Esophagus muscularis mucosa (tissue), 4 donors: ENCODE data around the gene CEP135. TPM values are rescaled to one million over a fixed set of nuclear protein-coding genes. Genes with fewer than 3 reads are reported as not detected.
"Not testable (repeated sequence)": the region's sequence is repeated elsewhere in the genome, so short reads cannot be mapped to it uniquely, and the experiment has no call there.

ENCODE experiments used
- DNase-seq: peaks from one replicate; pipeline ENCODE4 v3.0.0-alpha.2; 2017; ENCODE audit errors: extremely low spot score
- H3K27ac ChIP-seq, 4 donors: fragments of 200-600 bp; sonication (generic); replicated peaks in 1 of 4; 1 replicate in 3 of 4; 2 replicates in 1 of 4; pipeline ENCODE4 v1.5.1; 2016 to 2019; ENCODE audit warnings: mild to moderate bottlenecking in 1 of 4
- H3K27me3 ChIP-seq, 4 donors: fragments of 200-600 bp; sonication (generic); one replicate each; pipeline versions ENCODE4 v1.5.1 to v1.6.0; 2016 to 2019
- H3K36me3 ChIP-seq, 4 donors: fragments of 200-600 bp; sonication (generic); one replicate each; pipeline ENCODE4 v1.5.1; 2016 to 2019
- H3K4me1 ChIP-seq, 4 donors: fragments of 200-600 bp; sonication (generic); one replicate each; pipeline ENCODE4 v1.5.1; 2016 to 2019
- H3K4me3 ChIP-seq, 4 donors: fragments of 200-600 bp; sonication (generic); 1 replicate in 2 of 4; 2 replicates in 2 of 4; pipeline ENCODE4 v1.5.1; 2016 to 2019; ENCODE audit warnings: mild to moderate bottlenecking in 4 of 4, moderate library complexity in 1 of 4
- H3K9me3 ChIP-seq, 4 donors: fragments of 200-600 bp; sonication (generic); 1 replicate in 3 of 4; 2 replicates in 1 of 4; pipeline ENCODE4 v1.5.1; 2016 to 2019
- EP300 ChIP-seq: sonication (generic); formaldehyde crosslinking; IDR thresholded peaks from one replicate; pipeline ENCODE4 v1.6.1; 2017; ENCODE audit warnings: antibody characterized with exemption
- POLR2A ChIP-seq: fragments of 450-650 bp; IDR thresholded peaks from one replicate; pipeline ENCODE4 v1.6.1; 2017; ENCODE audit warnings: antibody characterized with exemption, moderate library complexity, mild to moderate bottlenecking, low read depth
- POLR2AphosphoS5 ChIP-seq, 2 donors: sonication (generic); formaldehyde crosslinking; IDR thresholded peaks; one replicate each; pipeline ENCODE4 v1.6.1; 2017; ENCODE audit warnings: antibody characterized with exemption in 2 of 2
- WGBS: methylation state at CpG from one replicate; pipeline ENCODE4 v1.1.5; 2018; 5-methylcytosine and 5-hydroxymethylcytosine counted together
- intact Hi-C: fragments of 100-400 bp; cut with DNase I; formaldehyde crosslinking; loops from one replicate; pipeline ENCODE4 v1.15.1; 2023
- total RNA-seq, 4 donors: library from RNA; depleted of rRNA; stranded (reverse); fragments of >200 nt; gene quantifications; one replicate each; pipeline versions ENCODE4 v1.1.0 to v1.2.1, GENCODE V29; 2016
- TF ChIP-seq, protein P1 (sequence below), 3 experiments: fragments of 200-600 bp in 2 of 3; fragments of 450-650 bp in 1 of 3; sonication (generic) in 2 of 3; IDR thresholded peaks; one replicate each; pipeline ENCODE4 v1.5.1; 2017 to 2019; ENCODE audit warnings: antibody characterized with exemption in 3 of 3, mild to moderate bottlenecking in 2 of 3, moderate library complexity in 1 of 3

Gene CEP135
- total RNA-seq, 4 donors from 2014 or later, result 3.5 to 5.0 (median 3.8) TPM

DNA sequence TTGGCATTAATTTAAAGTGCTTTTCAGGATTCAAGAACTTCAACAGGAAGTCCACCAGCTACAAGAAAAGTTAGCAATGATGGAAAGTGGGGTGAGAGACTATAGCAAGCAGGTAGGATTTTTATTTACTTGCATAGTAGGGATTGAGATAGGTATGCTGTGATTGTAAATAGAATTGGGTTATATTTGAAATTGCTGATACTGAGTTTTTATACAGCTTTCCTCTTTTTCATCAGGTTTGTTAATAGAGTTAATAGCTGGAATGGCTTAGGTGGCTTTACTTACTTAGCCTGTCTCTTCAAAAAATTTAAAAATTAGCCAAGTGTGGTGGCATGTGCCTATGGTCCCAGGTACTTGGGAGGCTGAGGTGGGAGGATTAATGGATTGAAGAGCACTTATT is 10.9 kb downstream of the CEP135 start:
- intact Hi-C loops, result no loop called here
- Histone ChIP-seq H3K4me1 (no peaks in the 10 kb centered on the region), H3K4me3 (no peak overlapping the region), H3K27me3 (no peaks in the 10 kb centered on the region), H3K27ac (no peak overlapping the region), H3K36me3 (peaks cover 0 to 48% (median 25%) of the 10 kb centered on the region in 4 donors), H3K9me3 (no peaks in the 10 kb centered on the region)
- DNase-seq, result no peak
- TF ChIP-seq POLR2AphosphoS5 (IDR thresholded peaks at IDR 0.05) (no peak), EP300 (no peak), POLR2A (no peak)
- TF ChIP-seq, protein P1, sequence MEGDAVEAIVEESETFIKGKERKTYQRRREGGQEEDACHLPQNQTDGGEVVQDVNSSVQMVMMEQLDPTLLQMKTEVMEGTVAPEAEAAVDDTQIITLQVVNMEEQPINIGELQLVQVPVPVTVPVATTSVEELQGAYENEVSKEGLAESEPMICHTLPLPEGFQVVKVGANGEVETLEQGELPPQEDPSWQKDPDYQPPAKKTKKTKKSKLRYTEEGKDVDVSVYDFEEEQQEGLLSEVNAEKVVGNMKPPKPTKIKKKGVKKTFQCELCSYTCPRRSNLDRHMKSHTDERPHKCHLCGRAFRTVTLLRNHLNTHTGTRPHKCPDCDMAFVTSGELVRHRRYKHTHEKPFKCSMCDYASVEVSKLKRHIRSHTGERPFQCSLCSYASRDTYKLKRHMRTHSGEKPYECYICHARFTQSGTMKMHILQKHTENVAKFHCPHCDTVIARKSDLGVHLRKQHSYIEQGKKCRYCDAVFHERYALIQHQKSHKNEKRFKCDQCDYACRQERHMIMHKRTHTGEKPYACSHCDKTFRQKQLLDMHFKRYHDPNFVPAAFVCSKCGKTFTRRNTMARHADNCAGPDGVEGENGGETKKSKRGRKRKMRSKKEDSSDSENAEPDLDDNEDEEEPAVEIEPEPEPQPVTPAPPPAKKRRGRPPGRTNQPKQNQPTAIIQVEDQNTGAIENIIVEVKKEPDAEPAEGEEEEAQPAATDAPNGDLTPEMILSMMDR (IDR thresholded peaks at IDR 0.05), result no peak

DNA sequence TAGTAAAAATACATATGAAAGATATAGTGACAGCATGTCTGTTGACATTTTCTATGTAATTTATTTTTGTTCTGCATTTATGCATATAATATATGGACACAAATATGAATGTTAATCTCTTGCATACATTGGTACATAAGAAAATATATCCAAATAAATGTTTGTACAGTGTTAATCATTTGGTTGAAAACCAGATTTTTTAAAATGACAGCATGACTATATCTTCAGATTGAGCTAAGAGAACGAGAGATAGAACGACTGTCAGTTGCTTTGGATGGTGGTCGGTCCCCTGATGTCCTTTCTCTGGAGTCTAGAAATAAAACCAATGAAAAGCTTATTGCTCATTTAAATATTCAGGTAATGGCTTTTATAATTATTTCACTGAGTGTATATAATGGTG is 15.3 kb downstream of the CEP135 start:
- peaks cover 0 to 31% (median 13%) of the 10 kb centered on the region in 4 donors for H3K36me3 ChIP-seq
- intact Hi-C loops, result no loop called here

DNA sequence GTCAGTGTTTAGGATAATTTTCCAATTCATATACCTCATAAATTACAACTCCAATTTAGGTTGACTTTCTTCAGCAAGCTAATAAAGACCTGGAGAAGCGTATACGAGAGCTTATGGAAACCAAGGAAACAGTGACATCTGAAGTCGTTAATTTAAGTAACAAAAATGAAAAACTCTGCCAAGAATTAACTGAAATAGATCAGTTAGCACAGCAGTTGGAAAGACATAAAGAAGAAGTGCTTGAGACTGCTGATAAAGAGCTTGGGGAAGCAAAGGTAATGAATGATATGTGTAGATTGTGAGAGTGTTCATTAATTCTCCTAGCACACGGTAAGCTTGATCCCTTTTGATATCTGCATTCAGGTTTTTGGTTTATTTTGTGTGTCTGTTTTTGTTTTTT is 16.8 kb downstream of the CEP135 start:
- intact Hi-C loops, result no loop called here
- WGBS, result 83% methylated on average over 4 of the region's 4 CpGs
- peaks cover 0 to 30% (median 13%) of the 10 kb centered on the region in 4 donors for H3K36me3 ChIP-seq

More for the DNA sequence above, 15.3 kb downstream of the CEP135 start:
- Histone ChIP-seq H3K27ac (no peak overlapping the region), H3K27me3 (no peaks in the 10 kb centered on the region), H3K4me3 (no peak overlapping the region), H3K4me1 (no peaks in the 10 kb centered on the region), H3K9me3 (no peaks in the 10 kb centered on the region)
- 97% methylated on average over 3 of the region's 3 CpGs for WGBS
- DNase-seq, result no peak
- no peak for TF ChIP-seq POLR2AphosphoS5 (IDR thresholded peaks at IDR 0.05)
- TF ChIP-seq, protein P1 (IDR thresholded peaks at IDR 0.05), result no peak
- no peak for TF ChIP-seq POLR2A
- TF ChIP-seq EP300, result no peak

DNA sequence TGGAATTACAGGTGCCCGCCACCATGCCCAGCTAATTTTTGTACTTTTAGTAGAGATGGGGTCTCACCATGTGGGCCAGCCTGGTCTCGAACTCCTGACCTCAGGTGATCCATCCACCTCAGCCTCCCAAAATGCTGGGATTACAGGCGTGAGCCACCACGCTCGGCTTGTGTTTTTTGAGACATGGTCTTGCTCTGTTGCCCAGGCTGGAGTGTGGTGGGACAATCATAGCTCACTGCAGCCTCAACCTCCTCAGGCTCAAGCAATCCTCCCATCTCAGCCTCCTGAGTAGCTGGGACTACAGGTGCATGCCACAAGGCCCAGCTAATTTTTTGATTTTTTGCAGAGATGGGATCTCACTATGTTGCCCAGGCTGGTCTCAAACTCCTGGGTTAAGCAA is 17.6 kb downstream of the CEP135 start:
- not testable (repeated sequence) for H3K27ac ChIP-seq

More for the DNA sequence above, 16.8 kb downstream of the CEP135 start:
- Histone ChIP-seq H3K9me3 (no peaks in the 10 kb centered on the region), H3K4me1 (no peaks in the 10 kb centered on the region), H3K27me3 (no peaks in the 10 kb centered on the region), H3K4me3 (no peak overlapping the region), H3K27ac (no peak overlapping the region)
- no peak for DNase-seq
- no peak for TF ChIP-seq POLR2AphosphoS5 (IDR thresholded peaks at IDR 0.05)
- no peak for TF ChIP-seq POLR2A
- TF ChIP-seq, protein P1 (IDR thresholded peaks at IDR 0.05), result no peak
- no peak for TF ChIP-seq EP300

DNA sequence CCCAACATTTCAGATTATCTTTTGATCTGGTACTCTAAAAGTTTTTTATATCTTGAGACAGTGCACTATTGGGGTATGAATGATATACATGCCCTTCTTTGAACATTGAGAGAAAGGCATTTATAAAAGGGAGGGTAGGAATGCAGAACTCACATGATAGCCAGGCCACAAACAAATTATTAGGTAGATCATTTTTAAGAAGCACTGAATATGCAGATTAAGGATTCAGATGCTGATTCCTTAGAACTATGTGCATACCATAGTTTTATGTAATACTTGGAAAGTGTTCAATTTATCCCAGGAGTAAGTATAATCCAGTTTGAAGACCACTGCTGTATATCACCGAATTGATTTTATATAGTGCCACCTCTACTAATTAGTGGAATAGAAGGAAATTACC is 18.6 kb downstream of the CEP135 start:
- DNase-seq, result no peak
- 100% methylated on average over 1 of the region's 1 CpG for WGBS
- Histone ChIP-seq H3K9me3 (no peaks in the 10 kb centered on the region), H3K4me3 (no peak overlapping the region), H3K36me3 (peaks cover 0 to 34% (median 17%) of the 10 kb centered on the region in 4 donors), H3K27me3 (no peaks in the 10 kb centered on the region), H3K4me1 (no peaks in the 10 kb centered on the region), H3K27ac (no peak overlapping the region)
- intact Hi-C loops, result no loop called here
- TF ChIP-seq, protein P1 (IDR thresholded peaks at IDR 0.05), result no peak
- TF ChIP-seq POLR2A (no peak), EP300 (no peak), POLR2AphosphoS5 (IDR thresholded peaks at IDR 0.05) (no peak)

More for the DNA sequence above, 17.6 kb downstream of the CEP135 start:
- H3K9me3 ChIP-seq, H3K4me1 ChIP-seq, H3K4me3 ChIP-seq, DNase-seq, intact Hi-C loops, H3K27me3 ChIP-seq: not testable (repeated sequence)
- H3K36me3 ChIP-seq, result peaks cover 0 to 30% (median 13%) of the 10 kb centered on the region in 4 donors
- 100% methylated on average over 5 of the region's 5 CpGs for WGBS
